Smooth muscle cell (in vitro differentiated cells): ENCODE data around the gene BTAF1. TPM values are rescaled to one million over a fixed set of nuclear protein-coding genes. Genes with fewer than 3 reads are reported as not detected.
A peak's percentile ranks its signal among the peaks of the same experiment; 100 is the strongest.

ENCODE experiments used
- DNase-seq: peaks from one replicate; lab custom pipeline; 2025; ENCODE audit not compliant: unreplicated experiment; lab: John Stamatoyannopoulos, UW
- H2AFZ ChIP-seq: fragments of 200-600 bp; sonication (generic); 2 replicates; pipeline ENCODE4 v1.6.0; 2016; ENCODE audit warnings: antibody characterized with exemption, low read depth, mild to moderate bottlenecking
- H3F3A ChIP-seq: fragments of 200-600 bp; sonication (generic); 2 replicates; pipeline ENCODE4 v1.6.0; 2017; ENCODE audit warnings: antibody characterized with exemption, low read depth
- H3K27ac ChIP-seq: fragments of 200-600 bp; sonication (generic); 2 replicates; pipeline ENCODE4 v1.5.1; 2016; ENCODE audit warnings: low read depth, mild to moderate bottlenecking
- H3K27me3 ChIP-seq: fragments of 200-600 bp; sonication (generic); 2 replicates; pipeline ENCODE4 v1.6.1; 2016; ENCODE audit warnings: low read depth, mild to moderate bottlenecking
- H3K36me3 ChIP-seq: fragments of 200-600 bp; sonication (generic); 2 replicates; pipeline ENCODE4 v1.5.1; 2016; ENCODE audit warnings: low read depth
- H3K4me1 ChIP-seq: fragments of 200-600 bp; sonication (generic); 2 replicates; pipeline ENCODE4 v1.5.1; 2016; ENCODE audit warnings: low read depth
- H3K4me2 ChIP-seq: fragments of 200-600 bp; sonication (generic); 2 replicates; pipeline ENCODE4 v1.6.0; 2016; ENCODE audit warnings: mild to moderate bottlenecking
- H3K4me3 ChIP-seq: fragments of 200-600 bp; sonication (generic); 2 replicates; pipeline ENCODE4 v1.5.1; 2016; ENCODE audit warnings: mild to moderate bottlenecking
- H3K79me2 ChIP-seq: fragments of 200-600 bp; sonication (generic); 2 replicates; pipeline ENCODE4 v1.6.0; 2016; ENCODE audit warnings: low read depth, mild to moderate bottlenecking
- H3K9ac ChIP-seq: fragments of 200-600 bp; sonication (generic); 2 replicates; pipeline ENCODE4 v1.6.0; 2016; ENCODE audit warnings: low read depth
- H3K9me3 ChIP-seq: fragments of 200-600 bp; sonication (generic); replicated peaks from 2 replicates; pipeline ENCODE4 v1.5.1; 2016; ENCODE audit warnings: low read depth
- H4K20me1 ChIP-seq: fragments of 200-600 bp; sonication (generic); 2 replicates; pipeline ENCODE4 v1.6.0; 2016; ENCODE audit warnings: low read depth
- CTCF ChIP-seq: fragments of 200-600 bp; sonication (generic); IDR thresholded peaks from 2 replicates; pipeline ENCODE4 v1.5.1; 2017; ENCODE audit warnings: borderline replicate concordance, mild to moderate bottlenecking, antibody characterized with exemption; ENCODE audit not compliant: insufficient read depth, poor library complexity, severe bottlenecking
- WGBS: methylation state at CpG from one replicate; pipeline ENCODE4 v1.1.7; 2016; ENCODE audit warnings: low lambda C conversion rate; 5-methylcytosine and 5-hydroxymethylcytosine counted together
- polyA plus RNA-seq: library from polyadenylated mRNA; unstranded; fragments of >200 nt; fragmentation: Nextera tagmentation; extraction: Ambion mirVana; gene quantifications from 2 replicates; pipeline ENCODE4 v1.2.1, GENCODE V29; 2016
- total RNA-seq: library from RNA; depleted of rRNA; stranded (reverse); fragments of >200 nt; gene quantifications from 2 replicates; pipeline ENCODE4 v1.2.3, GENCODE V29; 2014

Gene BTAF1
- total and polyA plus RNA-seq, 2 experiments from 2014 or later, result 13.2 to 47.3 TPM

GRCh38 chr10:91879515-91880170 lies 43.9 kb upstream of the BTAF1 start:
- Histone ChIP-seq H3F3A (peaks cover 12% of the 10 kb centered on the region), H3K27ac (no peak overlapping the region), H4K20me1 (no peaks in the 10 kb centered on the region), H3K4me3 (no peak overlapping the region), H2AFZ (peak overlapping the region; percentile 23), H3K36me3 (no peaks in the 10 kb centered on the region), H3K4me1 (peaks cover 35% of the 10 kb centered on the region), H3K9ac (no peak overlapping the region), H3K79me2 (no peaks in the 10 kb centered on the region), H3K9me3 (no peaks in the 10 kb centered on the region), H3K4me2 (peak overlapping the region; percentile 38), H3K27me3 (no peaks in the 10 kb centered on the region)
- WGBS, result 19% methylated on average over 7 of the region's 7 CpGs
- TF ChIP-seq CTCF, result no peak
- DNase-seq, result no peak

- peaks cover 18% of the 10 kb centered on the region for H3F3A ChIP-seq
- WGBS, result 18% methylated on average over 3 of the region's 3 CpGs
- no peak overlapping the region for H3K9ac ChIP-seq
- no peaks in the 10 kb centered on the region for H3K36me3 ChIP-seq
- H3K79me2 ChIP-seq, result no peaks in the 10 kb centered on the region
- H3K9me3 ChIP-seq, result no peaks in the 10 kb centered on the region
- H3K27me3 ChIP-seq, result no peaks in the 10 kb centered on the region
- TF ChIP-seq CTCF, result no peak
- peaks cover 41% of the 10 kb centered on the region for H3K4me1 ChIP-seq
- peak overlapping the region; percentile 23 for H2AFZ ChIP-seq
- H3K4me2 ChIP-seq, result peak overlapping the region; percentile 38
- no peak overlapping the region for H3K4me3 ChIP-seq
- H3K27ac ChIP-seq, result no peak overlapping the region
- H4K20me1 ChIP-seq, result no peaks in the 10 kb centered on the region
- DNase-seq, result no peak
These were observed 43.3 kb upstream of the BTAF1 start for GRCh38 chr10:91880310-91880709.

GRCh38 chr10:91883549-91884444 lies 39.8 kb upstream of the BTAF1 start:
- TF ChIP-seq CTCF, result no peak
- Histone ChIP-seq H3K9ac (peak overlapping the region; percentile 49), H3K27me3 (no peaks in the 10 kb centered on the region), H2AFZ (peak overlapping the region; percentile 15), H3K79me2 (no peaks in the 10 kb centered on the region), H3K4me3 (peak overlapping the region; percentile 2), H3K9me3 (no peaks in the 10 kb centered on the region), H3K4me2 (peak overlapping the region; percentile 73), H4K20me1 (no peaks in the 10 kb centered on the region), H3K4me1 (peaks cover 62% of the 10 kb centered on the region), H3F3A (peaks cover 31% of the 10 kb centered on the region), H3K27ac (peak overlapping the region; percentile 78), H3K36me3 (no peaks in the 10 kb centered on the region)
- WGBS, result 14% methylated on average over 20 of the region's 20 CpGs
- DNase-seq, result no peak
